HG02759 (cell line): ENCODE results near the gene EFNA4.

Source experiments
- ATAC-seq: cut with Tn5 transposase; IDR thresholded peaks from one replicate; pipeline ENCODE4 v1.9.1; 2021; ENCODE audit warnings: mild to moderate bottlenecking, moderate library complexity; ENCODE audit not compliant: unreplicated experiment

Gene EFNA4

DNA sequence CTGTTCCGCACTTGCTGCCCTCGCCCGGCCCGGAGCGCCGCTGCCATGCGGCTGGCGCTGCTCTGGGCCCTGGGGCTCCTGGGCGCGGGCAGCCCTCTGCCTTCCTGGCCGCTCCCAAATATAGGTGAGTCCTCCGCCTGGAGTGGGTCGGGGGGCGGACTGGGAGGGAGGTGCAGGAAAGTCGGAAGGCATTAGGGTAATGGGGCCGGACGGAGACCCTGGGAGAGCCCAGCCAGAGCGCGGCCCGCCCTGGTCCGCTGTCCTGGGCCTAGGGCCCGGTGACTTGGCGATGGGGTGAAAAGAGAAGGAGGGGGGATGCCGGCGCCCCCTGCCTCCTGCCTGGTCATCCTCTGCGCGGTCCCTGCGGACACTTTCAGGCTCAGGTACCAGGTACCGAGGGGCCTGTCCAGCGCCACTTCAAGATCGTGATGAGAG is 12.2 kb upstream of the EFNA4 start:
- ATAC-seq: no peak

- peak; percentile 8 for ATAC-seq
Measured at GRCh38 chr1:155051777-155052398, 11.7 kb upstream of the EFNA4 start.

GRCh38 chr1:155052439-155053395 is 10.8 kb upstream of the EFNA4 start:
- no peak for ATAC-seq

GRCh38 chr1:155053531-155054105 is 9.9 kb upstream of the EFNA4 start:
- no peak for ATAC-seq

DNA sequence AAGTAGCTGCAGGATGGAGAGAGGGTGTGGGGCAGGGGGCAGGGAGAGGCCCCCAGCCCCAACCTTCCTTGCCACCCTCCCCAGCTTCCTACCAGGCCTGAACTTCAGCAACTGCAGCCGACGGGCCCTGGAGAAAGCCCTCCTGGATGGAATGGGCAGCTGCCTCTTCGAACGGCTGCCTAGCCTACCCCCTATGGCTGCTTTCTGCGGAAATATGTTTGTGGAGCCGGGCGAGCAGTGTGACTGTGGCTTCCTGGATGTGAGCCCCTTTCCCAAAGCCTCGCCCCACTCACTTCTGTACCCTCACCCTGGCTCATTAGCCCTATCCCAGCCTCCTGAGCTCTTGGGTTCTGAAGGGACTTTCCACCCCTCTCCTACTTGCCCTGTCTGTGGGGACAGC is 6.4 kb upstream of the EFNA4 start:
- ATAC-seq: no peak

DNA sequence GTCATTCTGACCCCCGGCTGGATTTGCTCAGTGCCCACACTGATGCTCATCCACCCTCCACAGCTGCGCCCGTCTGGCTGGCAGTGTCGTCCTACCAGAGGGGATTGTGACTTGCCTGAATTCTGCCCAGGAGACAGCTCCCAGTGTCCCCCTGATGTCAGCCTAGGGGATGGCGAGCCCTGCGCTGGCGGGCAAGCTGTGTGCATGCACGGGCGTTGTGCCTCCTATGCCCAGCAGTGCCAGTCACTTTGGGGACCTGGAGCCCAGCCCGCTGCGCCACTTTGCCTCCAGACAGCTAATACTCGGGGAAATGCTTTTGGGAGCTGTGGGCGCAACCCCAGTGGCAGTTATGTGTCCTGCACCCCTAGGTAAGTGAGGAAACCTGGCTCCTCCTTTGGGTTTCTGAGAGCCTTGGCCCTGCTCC is 5.7 kb upstream of the EFNA4 start:
- no peak for ATAC-seq

GRCh38 chr1:155060736-155061135 is 2.8 kb upstream of the EFNA4 start:
- ATAC-seq: no peak

GRCh38 chr1:155061381-155062150 is 2.0 kb upstream of the EFNA4 start:
- ATAC-seq: peak; percentile 58

DNA sequence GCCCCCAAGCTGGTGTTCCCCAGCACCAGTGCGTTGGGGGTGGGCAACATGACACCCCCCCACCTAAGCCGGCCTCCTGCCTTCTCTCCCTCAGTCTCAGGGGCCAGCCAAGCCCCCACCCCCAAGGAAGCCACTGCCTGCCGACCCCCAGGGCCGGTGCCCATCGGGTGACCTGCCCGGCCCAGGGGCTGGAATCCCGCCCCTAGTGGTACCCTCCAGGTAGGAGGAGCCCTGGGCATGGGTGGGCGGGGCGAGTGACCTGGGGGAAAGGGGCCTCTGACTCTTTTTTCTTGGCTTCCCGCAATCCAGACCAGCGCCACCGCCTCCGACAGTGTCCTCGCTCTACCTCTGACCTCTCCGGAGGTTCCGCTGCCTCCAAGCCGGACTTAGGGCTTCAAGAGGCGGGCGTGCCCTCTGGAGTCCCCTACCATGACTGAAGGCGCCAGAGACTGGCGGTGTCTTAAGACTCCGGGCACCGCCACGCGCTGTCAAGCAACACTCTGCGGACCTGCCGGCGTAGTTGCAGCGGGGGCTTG is 1.3 kb upstream of the EFNA4 start:
- no peak for ATAC-seq

GRCh38 chr1:155062702-155063411 is 683 bp upstream of the EFNA4 start:
- no peak for ATAC-seq

DNA sequence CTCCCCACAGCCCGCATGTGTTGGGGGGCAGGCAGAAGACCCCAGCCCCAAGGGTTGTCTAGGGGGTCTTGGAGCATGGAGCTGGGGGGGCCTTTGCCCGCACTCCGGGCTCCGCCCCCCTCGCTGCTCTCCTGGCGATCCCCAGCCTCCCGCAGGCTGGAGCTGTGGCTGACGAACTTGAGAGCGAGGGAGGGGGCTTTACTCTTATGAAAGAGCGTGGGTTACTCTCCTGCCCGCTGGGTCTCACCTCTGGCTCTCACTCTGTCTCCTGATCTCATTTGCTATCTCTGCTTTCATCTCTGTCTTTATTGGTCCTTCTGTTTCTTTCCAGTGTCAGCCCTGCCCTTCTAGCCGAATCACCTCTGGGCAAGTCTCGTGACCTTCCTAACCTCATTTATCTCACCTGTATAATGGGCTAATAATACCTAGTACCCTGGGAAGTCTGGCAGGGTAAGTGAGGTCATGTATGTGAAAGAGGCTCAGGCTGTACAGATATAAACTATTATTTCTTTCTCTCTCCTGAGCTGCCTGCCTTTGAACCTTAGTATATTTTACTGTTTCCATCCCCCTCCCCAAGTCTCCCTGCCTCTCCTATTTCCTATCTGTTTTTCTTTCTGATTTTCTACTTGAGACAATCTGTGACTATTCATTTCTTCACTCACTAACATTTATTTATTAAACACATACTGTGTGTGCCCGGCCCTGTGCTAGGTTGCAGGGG is 731 bp downstream of the EFNA4 start:
- no peak for ATAC-seq

DNA sequence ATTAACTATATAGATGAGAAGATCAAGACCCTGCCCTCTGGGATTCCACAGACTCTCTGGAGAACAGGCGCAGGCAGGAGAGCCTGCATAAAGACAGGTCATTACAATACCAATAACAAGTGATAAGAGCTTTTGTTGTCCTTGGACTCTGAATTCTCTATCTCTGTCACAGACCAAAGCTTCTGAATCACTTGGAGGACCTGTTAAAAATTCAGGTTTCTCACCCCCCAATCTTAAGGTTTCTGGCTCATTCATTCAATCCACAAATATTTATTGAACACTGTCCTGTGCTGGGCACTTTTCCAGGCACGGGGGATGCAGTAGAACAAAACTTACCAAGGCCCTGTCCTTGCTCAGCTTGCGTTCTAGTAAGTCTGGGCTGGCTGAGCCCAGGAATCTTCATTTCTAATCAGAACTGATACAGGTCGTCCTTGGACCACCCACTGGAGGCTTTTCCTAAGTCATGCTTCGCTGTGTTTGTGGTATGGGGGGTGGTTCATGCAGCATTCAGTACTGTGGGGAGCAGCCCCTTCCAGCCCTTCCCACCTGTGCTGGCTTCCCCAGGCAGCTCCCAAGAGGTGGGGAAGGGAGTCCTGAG is 1.4 kb downstream of the EFNA4 start:
- no peak for ATAC-seq

DNA sequence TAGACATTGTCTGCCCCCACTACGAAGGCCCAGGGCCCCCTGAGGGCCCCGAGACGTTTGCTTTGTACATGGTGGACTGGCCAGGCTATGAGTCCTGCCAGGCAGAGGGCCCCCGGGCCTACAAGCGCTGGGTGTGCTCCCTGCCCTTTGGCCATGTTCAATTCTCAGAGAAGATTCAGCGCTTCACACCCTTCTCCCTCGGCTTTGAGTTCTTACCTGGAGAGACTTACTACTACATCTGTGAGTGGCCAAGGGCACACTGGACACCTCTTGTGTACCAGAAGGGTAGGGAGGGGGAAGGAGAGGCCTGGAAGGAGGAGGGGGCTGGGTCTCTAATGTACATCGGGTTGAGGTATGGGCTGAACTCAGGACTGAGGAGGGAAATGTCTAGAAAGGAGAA is 3.2 kb downstream of the EFNA4 start:
- ATAC-seq: no peak

DNA sequence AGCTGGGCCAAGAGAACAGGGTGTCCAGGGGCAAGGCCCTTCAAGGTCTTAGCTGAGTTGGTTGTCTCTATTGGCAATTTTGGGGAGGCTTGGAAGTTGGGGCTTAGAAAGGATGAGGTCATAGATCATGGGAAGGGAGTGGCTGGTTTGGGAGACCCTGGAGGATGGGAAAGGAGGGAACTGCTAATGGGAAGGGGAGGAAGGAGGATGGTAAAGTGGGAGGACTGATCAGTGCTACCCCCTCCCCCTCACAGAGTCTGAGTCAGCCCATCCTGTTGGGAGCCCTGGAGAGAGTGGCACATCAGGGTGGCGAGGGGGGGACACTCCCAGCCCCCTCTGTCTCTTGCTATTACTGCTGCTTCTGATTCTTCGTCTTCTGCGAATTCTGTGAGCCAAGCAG is 5.1 kb downstream of the EFNA4 start:
- no peak for ATAC-seq

DNA sequence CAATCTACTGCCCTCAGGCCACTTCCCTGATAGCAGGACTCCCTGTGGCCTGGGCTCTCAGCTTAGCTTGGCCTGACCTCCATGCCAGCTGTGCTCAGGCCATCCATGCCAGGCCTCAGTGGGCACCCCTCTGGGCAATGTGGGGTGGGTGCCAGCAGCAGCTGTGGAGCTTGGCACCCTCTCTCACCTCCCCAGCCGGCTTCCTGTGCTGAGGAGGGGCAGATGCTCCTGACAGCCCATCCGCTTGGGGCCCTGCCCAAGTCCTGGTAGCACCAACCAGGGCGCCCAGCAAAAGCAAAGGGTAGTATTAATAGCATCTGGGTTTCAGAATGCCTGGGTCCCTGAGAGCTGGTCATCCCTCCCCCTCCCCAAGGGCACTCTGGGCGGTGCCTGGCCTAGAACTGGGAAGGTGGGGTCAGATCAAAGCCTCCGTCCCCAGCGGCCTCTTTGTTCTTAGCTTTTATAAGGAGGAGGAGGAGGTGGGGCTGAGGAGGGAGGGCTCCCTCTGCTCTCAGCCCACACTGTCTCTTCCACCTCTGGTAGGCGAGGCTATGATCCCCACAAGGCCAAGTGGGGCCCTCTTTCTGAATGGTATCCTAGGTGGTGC is 6.1 kb downstream of the EFNA4 start:
- ATAC-seq: no peak

DNA sequence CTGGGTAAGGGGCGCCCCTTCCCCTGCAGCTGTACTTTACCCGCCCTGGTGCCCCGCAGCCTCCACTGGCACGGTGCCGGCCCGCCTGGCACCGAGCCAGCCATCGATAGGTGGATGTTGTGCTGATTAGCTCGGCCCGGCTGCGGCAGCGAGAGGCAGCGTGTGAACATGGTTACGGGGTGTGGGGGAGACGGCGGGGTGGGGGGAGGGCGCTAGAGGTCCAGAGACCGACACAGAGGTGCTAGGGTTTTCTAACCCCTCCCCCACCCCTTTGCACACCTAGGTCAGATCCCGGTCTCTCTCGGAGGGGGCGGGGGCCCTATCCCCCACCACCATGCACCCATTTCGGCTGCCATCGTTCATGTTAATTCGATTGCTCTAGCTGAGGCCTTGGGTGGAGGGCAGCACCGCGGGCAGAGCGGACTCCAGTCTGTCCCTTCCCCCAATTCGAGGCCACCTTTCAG is 6.7 kb downstream of the EFNA4 start:
- ATAC-seq: no peak

- ATAC-seq: peak; percentile 85
Measured at GRCh38 chr1:155070721-155071569, 7.4 kb downstream of the EFNA4 start.

GRCh38 chr1:155071701-155072100 is 8.2 kb downstream of the EFNA4 start:
- no peak for ATAC-seq
